CD4-positive, alpha-beta memory T cell (primary cell): ENCODE results near the gene FRK. TPM values are rescaled to one million over a fixed set of nuclear protein-coding genes. Genes with fewer than 3 reads are reported as not detected.

Source experiments
- CTCF ChIA-PET: fragments of 350-600 bp; sonication (Branson Sonifier 250); formaldehyde crosslinking; loops from one replicate; lab custom pipeline; 2021; ENCODE audit warnings: inconsistent platforms; ENCODE audit not compliant: partially characterized antibody; lab: Charles Lee
- POLR2A ChIA-PET: fragments of 350-600 bp; sonication (Branson Sonifier 250); formaldehyde crosslinking; loops from one replicate; lab custom pipeline; 2021; ENCODE audit not compliant: partially characterized antibody; lab: Charles Lee
- DNase-seq, 5 donors: peaks; one replicate each; pipeline versions ENCODE4 v3.0.0 to v3.0.0-alpha.2; 2020 to 2022; ENCODE audit warnings: mixed read lengths in 1 of 5
- H3K27ac ChIP-seq: one replicate; pipeline ENCODE4 v1.7.0; 2013; ENCODE audit warnings: low read depth, low read length
- H3K27me3 ChIP-seq: 2 replicates; pipeline ENCODE4 v1.7.0; 2013; ENCODE audit warnings: mild to moderate bottlenecking, low read length, moderate library complexity; ENCODE audit not compliant: insufficient read depth
- H3K36me3 ChIP-seq: 2 replicates; pipeline ENCODE4 v1.7.0; 2013; ENCODE audit warnings: mild to moderate bottlenecking, low read length, moderate library complexity; ENCODE audit not compliant: insufficient read depth
- H3K4me1 ChIP-seq: 2 replicates; pipeline ENCODE4 v1.7.0; 2013; ENCODE audit warnings: mild to moderate bottlenecking, low read length, moderate library complexity; ENCODE audit not compliant: insufficient read depth
- H3K4me3 ChIP-seq, 2 donors: one replicate each; pipeline ENCODE4 v1.7.0; 2013; ENCODE audit warnings: low read length in 2 of 2, mild to moderate bottlenecking in 1 of 2
- H3K9me3 ChIP-seq, 2 donors: one replicate each; pipeline ENCODE4 v1.7.0; 2013; ENCODE audit warnings: low read length in 2 of 2, control low read depth in 1 of 2; ENCODE audit not compliant: control insufficient read depth in 1 of 2
- H3K27ac Mint-ChIP-seq, 7 donors: one replicate each; pipeline ENCODE4 v1.8.0; 2020 to 2021; ENCODE audit warnings: mixed read lengths in 7 of 7, mild to moderate bottlenecking in 6 of 7, inconsistent platforms in 3 of 7, moderate library complexity in 3 of 7
- H3K27me3 Mint-ChIP-seq, 2 donors: one replicate each; pipeline ENCODE4 v1.8.0; 2020 to 2021; ENCODE audit warnings: mixed read lengths in 2 of 2
- H3K36me3 Mint-ChIP-seq, 2 donors: one replicate each; pipeline ENCODE4 v1.8.0; 2020 to 2021; ENCODE audit warnings: mixed read lengths in 2 of 2, inconsistent platforms in 1 of 2, mild to moderate bottlenecking in 1 of 2
- H3K4me1 Mint-ChIP-seq, 4 donors: one replicate each; pipeline ENCODE4 v1.8.0; 2020 to 2021; ENCODE audit warnings: mixed read lengths in 4 of 4, mild to moderate bottlenecking in 1 of 4
- H3K4me3 Mint-ChIP-seq, 8 donors: one replicate each; pipeline ENCODE4 v1.8.0; 2020 to 2021; ENCODE audit warnings: mixed read lengths in 8 of 8, mild to moderate bottlenecking in 7 of 8, moderate library complexity in 6 of 8, inconsistent platforms in 3 of 8
- H3K9me3 Mint-ChIP-seq, 8 donors: one replicate each; pipeline ENCODE4 v1.8.0; 2020 to 2021; ENCODE audit warnings: mixed read lengths in 8 of 8, mild to moderate bottlenecking in 5 of 8, inconsistent platforms in 3 of 8, moderate library complexity in 1 of 8
- intact Hi-C: fragments of 100-400 bp; cut with micrococcal nuclease; formaldehyde crosslinking; loops from one replicate; pipeline ENCODE4 v1.15.1; 2023
- polyA plus RNA-seq, 2 donors: library from polyadenylated mRNA; unstranded; fragments of 300-500 nt; fragmentation: Illumina TruSeq; gene quantifications; one replicate each; pipeline ENCODE4 v1.2.3, GENCODE V29; 2021
- total RNA-seq, 2 experiments: library from RNA; stranded (reverse); gene quantifications; one replicate each; pipeline ENCODE4 v1.2.3, GENCODE V29; 2021

The FRK gene
- total and polyA plus RNA-seq, 4 experiments from 2014 or later: 0.04 TPM; not detected in 3

GRCh38 chr6:116002756-116003155, 57.9 kb downstream of the FRK start:
- intact Hi-C loops: no loop called here
- Mint-ChIP-seq H3K27ac (no peak overlapping the region), H3K4me1 (no peaks in the 10 kb centered on the region), H3K36me3 (no peaks in the 10 kb centered on the region), H3K27me3 (peaks cover 0 to 7% of the 10 kb centered on the region in 2 donors), H3K4me3 (no peak overlapping the region), H3K9me3 (no peaks in the 10 kb centered on the region)
- ChIA-PET CTCF (interaction anchor here (1.2 kb wide), 1 partner anchor 93 kb away, joined by 3 read pairs; no protein-coding TSS in a partner anchor), POLR2A (no interaction called here)
- Histone ChIP-seq H3K36me3 (no peaks in the 10 kb centered on the region), H3K4me3 (no peak overlapping the region), H3K27ac (no peak overlapping the region), H3K9me3 (no peaks in the 10 kb centered on the region), H3K27me3 (no peaks in the 10 kb centered on the region), H3K4me1 (no peaks in the 10 kb centered on the region)
- no peak for DNase-seq

GRCh38 chr6:115999235-115999634, 61.5 kb downstream of the FRK start:
- Histone ChIP-seq H3K36me3 (no peaks in the 10 kb centered on the region), H3K27me3 (no peaks in the 10 kb centered on the region), H3K27ac (no peak overlapping the region), H3K4me1 (no peaks in the 10 kb centered on the region), H3K4me3 (no peak overlapping the region), H3K9me3 (no peaks in the 10 kb centered on the region)
- intact Hi-C loops: no loop called here
- ChIA-PET CTCF (interaction anchor here (0.7 kb wide), 1 partner anchor 10 kb away, joined by 3 read pairs; no protein-coding TSS in a partner anchor), POLR2A (no interaction called here)
- Mint-ChIP-seq H3K36me3 (no peaks in the 10 kb centered on the region), H3K27me3 (peaks cover 3 to 8% of the 10 kb centered on the region in 2 donors), H3K4me3 (no peak overlapping the region), H3K9me3 (no peaks in the 10 kb centered on the region), H3K4me1 (no peaks in the 10 kb centered on the region), H3K27ac (no peak overlapping the region)
- DNase-seq: no peak

- peaks cover 5 to 8% of the 10 kb centered on the region in 2 donors for H3K27me3 Mint-ChIP-seq
- no peak for DNase-seq
- POLR2A ChIA-PET: no interaction called here
- Histone ChIP-seq H3K27ac (no peak overlapping the region), H3K9me3 (no peaks in the 10 kb centered on the region), H3K4me3 (no peak overlapping the region), H3K27me3 (no peaks in the 10 kb centered on the region), H3K36me3 (no peaks in the 10 kb centered on the region), H3K4me1 (no peaks in the 10 kb centered on the region)
- intact Hi-C loops: no loop called here
- no peaks in the 10 kb centered on the region for H3K9me3 Mint-ChIP-seq
- H3K36me3 Mint-ChIP-seq: no peaks in the 10 kb centered on the region
- no peak overlapping the region for H3K27ac Mint-ChIP-seq
- CTCF ChIA-PET: no interaction called here
- no peaks in the 10 kb centered on the region for H3K4me1 Mint-ChIP-seq
- no peak overlapping the region for H3K4me3 Mint-ChIP-seq
These were observed 62.6 kb downstream of the FRK start for GRCh38 chr6:115997990-115998585.

GRCh38 chr6:115986026-115986425, 74.7 kb downstream of the FRK start:
- H3K27me3 ChIP-seq: no peaks in the 10 kb centered on the region
- no peak overlapping the region for H3K4me3 Mint-ChIP-seq
- intact Hi-C loops: no loop called here
- no peaks in the 10 kb centered on the region for H3K9me3 ChIP-seq
- no peak overlapping the region for H3K4me3 ChIP-seq
- H3K36me3 Mint-ChIP-seq: no peaks in the 10 kb centered on the region
- no peaks in the 10 kb centered on the region for H3K4me1 Mint-ChIP-seq
- H3K4me1 ChIP-seq: no peaks in the 10 kb centered on the region
- no peak overlapping the region for H3K27ac ChIP-seq
- H3K9me3 Mint-ChIP-seq: peaks cover under 1 to 8% (median 3%) of the 10 kb centered on the region in 8 donors
- H3K27me3 Mint-ChIP-seq: peaks cover 2 to 4% of the 10 kb centered on the region in 2 donors
- DNase-seq: no peak
- H3K27ac Mint-ChIP-seq: no peak overlapping the region
- ChIA-PET CTCF (no interaction called here), POLR2A (no interaction called here)
- H3K36me3 ChIP-seq: no peaks in the 10 kb centered on the region

GRCh38 chr6:115984809-115985208, 75.9 kb downstream of the FRK start:
- Mint-ChIP-seq H3K4me1 (no peaks in the 10 kb centered on the region), H3K27me3 (peaks cover 0 to 2% of the 10 kb centered on the region in 2 donors), H3K4me3 (no peak overlapping the region), H3K9me3 (peaks cover 0 to 2% (median 0%) of the 10 kb centered on the region in 8 donors), H3K27ac (no peak overlapping the region), H3K36me3 (no peaks in the 10 kb centered on the region)
- Histone ChIP-seq H3K27ac (no peak overlapping the region), H3K27me3 (no peaks in the 10 kb centered on the region), H3K36me3 (no peaks in the 10 kb centered on the region), H3K9me3 (no peaks in the 10 kb centered on the region), H3K4me1 (no peaks in the 10 kb centered on the region), H3K4me3 (no peak overlapping the region)
- no peak for DNase-seq
- intact Hi-C loops: no loop called here
- POLR2A ChIA-PET: no interaction called here
- CTCF ChIA-PET: no interaction called here

GRCh38 chr6:115983998-115984397, 76.7 kb downstream of the FRK start:
- DNase-seq: no peak
- ChIA-PET CTCF (no interaction called here), POLR2A (no interaction called here)
- no peak overlapping the region for H3K4me3 Mint-ChIP-seq
- H3K4me1 ChIP-seq: no peaks in the 10 kb centered on the region
- H3K9me3 ChIP-seq: no peaks in the 10 kb centered on the region
- H3K27ac Mint-ChIP-seq: no peak overlapping the region
- no peak overlapping the region for H3K4me3 ChIP-seq
- H3K9me3 Mint-ChIP-seq: no peaks in the 10 kb centered on the region
- no peaks in the 10 kb centered on the region for H3K36me3 ChIP-seq
- H3K4me1 Mint-ChIP-seq: no peaks in the 10 kb centered on the region
- H3K27me3 ChIP-seq: no peaks in the 10 kb centered on the region
- intact Hi-C loops: no loop called here
- no peaks in the 10 kb centered on the region for H3K27me3 Mint-ChIP-seq
- H3K27ac ChIP-seq: no peak overlapping the region
- no peaks in the 10 kb centered on the region for H3K36me3 Mint-ChIP-seq

- Histone ChIP-seq H3K36me3 (no peaks in the 10 kb centered on the region), H3K27me3 (no peaks in the 10 kb centered on the region), H3K9me3 (no peaks in the 10 kb centered on the region), H3K27ac (no peak overlapping the region), H3K4me3 (no peak overlapping the region), H3K4me1 (no peaks in the 10 kb centered on the region)
- no peak overlapping the region for H3K27ac Mint-ChIP-seq
- H3K27me3 Mint-ChIP-seq: no peaks in the 10 kb centered on the region
- intact Hi-C loops: no loop called here
- no peak overlapping the region for H3K4me3 Mint-ChIP-seq
- H3K36me3 Mint-ChIP-seq: no peaks in the 10 kb centered on the region
- ChIA-PET CTCF (no interaction called here), POLR2A (no interaction called here)
- no peaks in the 10 kb centered on the region for H3K4me1 Mint-ChIP-seq
- DNase-seq: no peak
- no peaks in the 10 kb centered on the region for H3K9me3 Mint-ChIP-seq
These were observed 78.2 kb downstream of the FRK start for GRCh38 chr6:115982453-115982852.
